Parathyroid adenoma (tissue), 2 donors: Measurements from ENCODE around the gene LAMA5.

Source experiments
- H2AFZ ChIP-seq: fragments of 300-600 bp; sonication (generic); one replicate; pipeline ENCODE4 v1.7.0; 2017; ENCODE audit warnings: antibody characterized with exemption, mild to moderate bottlenecking
- H3K27ac ChIP-seq: fragments of 300-600 bp; sonication (generic); one replicate; pipeline ENCODE4 v1.7.0; 2017
- H3K27me3 ChIP-seq: fragments of 300-600 bp; sonication (generic); one replicate; pipeline ENCODE4 v1.7.0; 2017; ENCODE audit warnings: low read length; ENCODE audit not compliant: control insufficient read depth, insufficient read depth
- H3K36me3 ChIP-seq: fragments of 300-600 bp; sonication (generic); one replicate; pipeline ENCODE4 v1.7.0; 2017; ENCODE audit warnings: low read length; ENCODE audit not compliant: control insufficient read depth, insufficient read depth
- H3K4me1 ChIP-seq: fragments of 300-600 bp; sonication (generic); one replicate; pipeline ENCODE4 v1.7.0; 2017; ENCODE audit warnings: control low read depth
- H3K4me2 ChIP-seq: fragments of 300-600 bp; sonication (generic); one replicate; pipeline ENCODE4 v1.7.0; 2017; ENCODE audit warnings: low read length
- H3K4me3 ChIP-seq: fragments of 300-600 bp; sonication (generic); one replicate; pipeline ENCODE4 v1.7.0; 2017; ENCODE audit warnings: low read depth, low read length
- H3K79me2 ChIP-seq: fragments of 300-600 bp; sonication (generic); one replicate; pipeline ENCODE4 v1.7.0; 2017; ENCODE audit warnings: control low read depth
- H3K9ac ChIP-seq: fragments of 300-600 bp; sonication (generic); one replicate; pipeline ENCODE4 v1.7.0; 2017; ENCODE audit warnings: mild to moderate bottlenecking
- H3K9me3 ChIP-seq: fragments of 300-600 bp; sonication (generic); one replicate; pipeline ENCODE4 v1.7.0; 2017; ENCODE audit warnings: low read length; ENCODE audit not compliant: control insufficient read depth
- CTCF ChIP-seq: fragments of 300-600 bp; sonication (generic); IDR thresholded peaks from one replicate; pipeline ENCODE4 v1.7.0; 2017; ENCODE audit warnings: antibody characterized with exemption, mild to moderate bottlenecking
- donor health status: primary hyperparathyroidism.

Gene LAMA5

DNA sequence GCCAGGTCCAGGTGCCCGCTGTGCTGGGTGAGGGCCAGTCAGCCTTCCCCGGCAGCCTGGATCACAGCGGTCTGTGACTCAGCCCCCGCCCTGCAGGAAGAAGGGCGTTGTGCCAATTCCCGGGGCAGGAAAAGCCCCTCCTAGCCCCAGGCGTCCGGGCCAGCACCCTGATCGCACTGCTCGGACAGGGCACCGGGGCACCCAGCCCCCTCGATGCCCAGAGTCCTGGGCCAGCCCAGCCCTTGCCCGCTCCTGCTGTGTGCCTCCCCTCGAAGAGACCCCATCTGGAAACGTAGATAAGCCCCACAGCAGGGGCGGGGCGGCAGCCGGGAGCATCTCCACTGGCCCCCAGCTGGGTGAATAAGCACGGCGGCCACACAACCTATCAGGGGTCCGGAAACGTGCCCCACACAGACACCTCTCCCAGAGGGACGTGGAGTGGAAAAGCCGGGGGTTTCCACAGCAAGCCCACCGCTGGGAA, 9.9 kb downstream of the LAMA5 start:
- Histone ChIP-seq H3K36me3 (no peaks in the 10 kb centered on the region), H3K9ac (no peak overlapping the region), H2AFZ (no peak overlapping the region), H3K9me3 (no peaks in the 10 kb centered on the region), H3K4me3 (no peak overlapping the region), H3K27ac (peak overlapping the region; percentile 70), H3K79me2 (peaks cover 2% of the 10 kb centered on the region), H3K27me3 (no peaks in the 10 kb centered on the region), H3K4me2 (no peak overlapping the region), H3K4me1 (peaks cover 20% of the 10 kb centered on the region)
- no peak for TF ChIP-seq CTCF

- Histone ChIP-seq H3K4me3 (no peak overlapping the region), H3K36me3 (no peaks in the 10 kb centered on the region), H3K9ac (no peak overlapping the region), H3K79me2 (peaks cover 2% of the 10 kb centered on the region), H3K27ac (peak overlapping the region; percentile 70), H3K9me3 (no peaks in the 10 kb centered on the region), H3K27me3 (no peaks in the 10 kb centered on the region), H3K4me1 (peaks cover 20% of the 10 kb centered on the region), H3K4me2 (no peak overlapping the region), H2AFZ (no peak overlapping the region)
- no peak for TF ChIP-seq CTCF
Measured at GRCh38 chr20:62356589-62357186, 10.4 kb downstream of the LAMA5 start.

- peaks cover 20% of the 10 kb centered on the region for H3K4me1 ChIP-seq
- no peak overlapping the region for H3K4me3 ChIP-seq
- peaks cover 2% of the 10 kb centered on the region for H3K79me2 ChIP-seq
- peak overlapping the region; percentile 17 for H2AFZ ChIP-seq
- no peaks in the 10 kb centered on the region for H3K36me3 ChIP-seq
- H3K27me3 ChIP-seq, result no peaks in the 10 kb centered on the region
- no peaks in the 10 kb centered on the region for H3K9me3 ChIP-seq
- H3K4me2 ChIP-seq, result no peak overlapping the region
- TF ChIP-seq CTCF, result no peak
- no peak overlapping the region for H3K9ac ChIP-seq
- peak overlapping the region; percentile 70 for H3K27ac ChIP-seq
Measured at GRCh38 chr20:62355878-62356588, 11.1 kb downstream of the LAMA5 start.

- Histone ChIP-seq H3K4me1 (peaks cover 20% of the 10 kb centered on the region), H3K4me2 (no peak overlapping the region), H3K9me3 (no peaks in the 10 kb centered on the region), H3K27ac (peak overlapping the region; percentile 70), H3K4me3 (no peak overlapping the region), H2AFZ (no peak overlapping the region), H3K79me2 (peaks cover 2% of the 10 kb centered on the region), H3K36me3 (no peaks in the 10 kb centered on the region), H3K27me3 (no peaks in the 10 kb centered on the region), H3K9ac (no peak overlapping the region)
- TF ChIP-seq CTCF, result no peak
Measured at GRCh38 chr20:62355516-62355877, 11.6 kb downstream of the LAMA5 start.
